HepG2 (cell line): ENCODE measurements around the gene MORF4L1. TPM values are rescaled to one million over a fixed set of nuclear protein-coding genes. Genes with fewer than 3 reads are reported as not detected.
A peak's percentile ranks its signal among the peaks of the same experiment; 100 is the strongest.

Experiments
- CEBPG ChIP-seq: IDR thresholded peaks from 2 replicates; pipeline ENCODE4 v1.6.1; 2016
- DNMT1 ChIP-seq: sonication (generic); formaldehyde crosslinking; IDR thresholded peaks from 2 replicates; pipeline ENCODE4 v1.5.1; 2020; ENCODE audit warnings: mild to moderate bottlenecking, missing genetic modification reagents
- GATAD1 ChIP-seq: IDR thresholded peaks from 2 replicates; pipeline ENCODE4 v1.6.1; 2016; ENCODE audit warnings: missing genetic modification reagents, missing compliant biosample characterization
- NAIF1 ChIP-seq: sonication (generic); formaldehyde crosslinking; IDR thresholded peaks from 2 replicates; pipeline ENCODE4 v1.5.0; 2020; ENCODE audit warnings: mild to moderate bottlenecking, missing genetic modification reagents, borderline replicate concordance
- SAP130 ChIP-seq: IDR thresholded peaks from 2 replicates; pipeline ENCODE4 v1.6.1; 2016; ENCODE audit warnings: low read depth
- ZFAT ChIP-seq: sonication (generic); formaldehyde crosslinking; conservative IDR thresholded peaks from 2 replicates; pipeline ENCODE4 v1.8.1; 2023; ENCODE audit warnings: missing genetic modification reagents, inconsistent platforms
- ZNF496 ChIP-seq: sonication (generic); formaldehyde crosslinking; IDR thresholded peaks from 2 replicates; pipeline ENCODE4 v1.8.1; 2023; ENCODE audit warnings: mild to moderate bottlenecking, moderate library complexity, missing genetic modification reagents; ENCODE audit not compliant: insufficient replicate concordance
- ZNF761 ChIP-seq: sonication (generic); formaldehyde crosslinking; conservative IDR thresholded peaks from 2 replicates; pipeline ENCODE4 v1.4.0; 2020; ENCODE audit warnings: mild to moderate bottlenecking, missing genetic modification reagents
- ZNF773 ChIP-seq: sonication (generic); formaldehyde crosslinking; IDR thresholded peaks from 2 replicates; pipeline ENCODE4 v1.4.0; 2020; ENCODE audit warnings: missing genetic modification reagents, borderline replicate concordance
- polyA plus RNA-seq, 8 experiments: library from polyadenylated mRNA; depleted of rRNA in 3 of 8; stranded (reverse) in 7 of 8; unstranded in 1 of 8; fragments of >200 nt; fragmentation: Illumina TruSeq in 4 of 8; extraction: Trizol in 4 of 8; gene quantifications; 2 replicates each; pipeline versions ENCODE4 v1.2.1 to v1.2.3, GENCODE V29; 2011 to 2016; ENCODE audit warnings: low read depth in 4 of 8, missing spikeins in 1 of 8, mixed read lengths in 1 of 8; ENCODE audit not compliant: insufficient read depth in 1 of 8
- total RNA-seq, 5 experiments: library from RNA; depleted of rRNA; stranded (reverse); fragments of >200 nt; fragmentation: Illumina TruSeq; extraction: Trizol; gene quantifications; 2 replicates each; pipeline ENCODE4 v1.2.3, GENCODE V29; 2016; ENCODE audit warnings: low read depth in 1 of 5
- TF ChIP-seq, protein P1 (sequence below), 2 experiments: fragments of 450-650 bp in 1 of 2; sonication (generic) in 1 of 2; formaldehyde crosslinking in 1 of 2; IDR thresholded peaks; 2 replicates each; pipeline versions ENCODE4 v1.6.1 to v1.8.0; 2016 to 2022; ENCODE audit warnings: antibody characterized with exemption in 1 of 2, mild to moderate bottlenecking in 1 of 2, missing genetic modification reagents in 1 of 2
- TF ChIP-seq, protein P2 (sequence below): sonication (generic); formaldehyde crosslinking; IDR thresholded peaks from 2 replicates; pipeline ENCODE4 v1.8.1; 2023; ENCODE audit warnings: mild to moderate bottlenecking, inconsistent platforms, moderate library complexity, missing genetic modification reagents, borderline replicate concordance
- TF ChIP-seq, protein P3 (sequence below): IDR thresholded peaks from 2 replicates; pipeline ENCODE4 v1.6.1; 2018; ENCODE audit warnings: missing genetic modification reagents, mild to moderate bottlenecking, missing compliant biosample characterization

The MORF4L1 gene
- total and polyA plus RNA-seq, 2 of the 13 experiments (the other 11 are each of a cell fraction or from before 2014, with no cell fraction given) = 218 to 219 TPM

DNA sequence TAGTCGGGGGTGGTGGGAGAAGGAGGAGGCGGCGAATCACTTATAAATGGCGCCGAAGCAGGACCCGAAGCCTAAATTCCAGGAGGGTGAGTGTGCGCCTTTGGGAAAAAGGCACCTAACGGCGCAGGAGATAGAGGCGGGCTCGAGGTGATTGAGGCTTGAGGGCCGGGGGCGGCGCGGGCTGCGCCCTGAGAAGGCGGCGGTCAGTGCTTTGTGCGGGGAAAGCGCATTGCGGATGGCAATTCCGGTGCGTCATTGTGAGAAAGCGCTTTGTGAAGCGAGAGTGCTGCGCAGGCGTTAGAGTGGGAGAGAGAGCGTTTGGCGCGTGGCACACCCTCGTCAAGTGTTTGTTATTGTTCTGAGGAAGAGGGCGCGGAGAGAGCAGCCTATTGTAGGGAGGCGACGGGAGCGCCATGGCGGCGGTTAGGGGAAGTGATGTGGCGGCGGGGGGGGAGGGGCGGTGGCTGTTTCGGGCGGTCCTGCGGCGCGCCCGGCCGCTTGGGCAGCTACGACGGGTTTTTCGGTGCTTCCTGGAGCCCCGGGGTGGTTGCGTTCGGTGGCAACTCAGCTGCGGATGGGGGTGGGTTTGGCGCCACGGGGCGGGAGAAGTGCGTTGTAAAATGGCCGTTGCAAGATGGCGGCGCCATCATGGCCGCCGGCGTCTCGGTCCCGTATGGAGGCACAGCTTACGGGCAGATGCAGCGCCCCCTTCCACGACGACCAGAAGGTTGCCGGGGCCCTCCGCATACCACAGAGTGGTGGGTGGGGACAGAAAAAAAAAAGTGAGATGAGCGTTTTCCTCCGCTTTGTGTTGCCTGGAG lies 492 bp downstream of the MORF4L1 start (continued):
- TF ChIP-seq, protein P1, sequence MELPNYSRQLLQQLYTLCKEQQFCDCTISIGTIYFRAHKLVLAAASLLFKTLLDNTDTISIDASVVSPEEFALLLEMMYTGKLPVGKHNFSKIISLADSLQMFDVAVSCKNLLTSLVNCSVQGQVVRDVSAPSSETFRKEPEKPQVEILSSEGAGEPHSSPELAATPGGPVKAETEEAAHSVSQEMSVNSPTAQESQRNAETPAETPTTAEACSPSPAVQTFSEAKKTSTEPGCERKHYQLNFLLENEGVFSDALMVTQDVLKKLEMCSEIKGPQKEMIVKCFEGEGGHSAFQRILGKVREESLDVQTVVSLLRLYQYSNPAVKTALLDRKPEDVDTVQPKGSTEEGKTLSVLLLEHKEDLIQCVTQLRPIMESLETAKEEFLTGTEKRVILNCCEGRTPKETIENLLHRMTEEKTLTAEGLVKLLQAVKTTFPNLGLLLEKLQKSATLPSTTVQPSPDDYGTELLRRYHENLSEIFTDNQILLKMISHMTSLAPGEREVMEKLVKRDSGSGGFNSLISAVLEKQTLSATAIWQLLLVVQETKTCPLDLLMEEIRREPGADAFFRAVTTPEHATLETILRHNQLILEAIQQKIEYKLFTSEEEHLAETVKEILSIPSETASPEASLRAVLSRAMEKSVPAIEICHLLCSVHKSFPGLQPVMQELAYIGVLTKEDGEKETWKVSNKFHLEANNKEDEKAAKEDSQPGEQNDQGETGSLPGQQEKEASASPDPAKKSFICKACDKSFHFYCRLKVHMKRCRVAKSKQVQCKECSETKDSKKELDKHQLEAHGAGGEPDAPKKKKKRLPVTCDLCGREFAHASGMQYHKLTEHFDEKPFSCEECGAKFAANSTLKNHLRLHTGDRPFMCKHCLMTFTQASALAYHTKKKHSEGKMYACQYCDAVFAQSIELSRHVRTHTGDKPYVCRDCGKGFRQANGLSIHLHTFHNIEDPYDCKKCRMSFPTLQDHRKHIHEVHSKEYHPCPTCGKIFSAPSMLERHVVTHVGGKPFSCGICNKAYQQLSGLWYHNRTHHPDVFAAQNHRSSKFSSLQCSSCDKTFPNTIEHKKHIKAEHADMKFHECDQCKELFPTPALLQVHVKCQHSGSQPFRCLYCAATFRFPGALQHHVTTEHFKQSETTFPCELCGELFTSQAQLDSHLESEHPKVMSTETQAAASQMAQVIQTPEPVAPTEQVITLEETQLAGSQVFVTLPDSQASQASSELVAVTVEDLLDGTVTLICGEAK (IDR thresholded peaks at IDR 0.05) = no peak
- TF ChIP-seq, protein P1 (CRISPR knock-in tag; IDR thresholded peaks at IDR 0.05) = peak; percentile 25; the same call in 1 of the 2 replicates
- TF ChIP-seq ZNF496 (CRISPR knock-in tag) = no peak
- no peak for TF ChIP-seq ZNF773 (CRISPR knock-in tag)
- TF ChIP-seq, protein P2, sequence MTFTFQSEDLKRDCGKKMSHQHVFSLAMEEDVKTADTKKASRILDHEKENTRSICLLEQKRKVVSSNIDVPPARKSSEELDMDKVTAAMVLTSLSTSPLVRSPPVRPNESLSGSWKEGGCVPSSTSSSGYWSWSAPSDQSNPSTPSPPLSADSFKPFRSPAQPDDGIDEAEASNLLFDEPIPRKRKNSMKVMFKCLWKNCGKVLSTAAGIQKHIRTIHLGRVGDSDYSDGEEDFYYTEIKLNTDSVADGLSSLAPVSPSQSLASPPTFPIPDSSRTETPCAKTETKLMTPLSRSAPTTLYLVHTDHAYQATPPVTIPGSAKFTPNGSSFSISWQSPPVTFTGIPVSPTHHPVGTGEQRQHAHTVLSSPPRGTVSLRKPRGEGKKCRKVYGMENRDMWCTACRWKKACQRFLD (CRISPR knock-in tag) = no peak
- peak; percentile 79 for TF ChIP-seq GATAD1 (CRISPR knock-in tag)
- TF ChIP-seq, protein P3, sequence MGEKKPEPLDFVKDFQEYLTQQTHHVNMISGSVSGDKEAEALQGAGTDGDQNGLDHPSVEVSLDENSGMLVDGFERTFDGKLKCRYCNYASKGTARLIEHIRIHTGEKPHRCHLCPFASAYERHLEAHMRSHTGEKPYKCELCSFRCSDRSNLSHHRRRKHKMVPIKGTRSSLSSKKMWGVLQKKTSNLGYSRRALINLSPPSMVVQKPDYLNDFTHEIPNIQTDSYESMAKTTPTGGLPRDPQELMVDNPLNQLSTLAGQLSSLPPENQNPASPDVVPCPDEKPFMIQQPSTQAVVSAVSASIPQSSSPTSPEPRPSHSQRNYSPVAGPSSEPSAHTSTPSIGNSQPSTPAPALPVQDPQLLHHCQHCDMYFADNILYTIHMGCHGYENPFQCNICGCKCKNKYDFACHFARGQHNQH (CRISPR knock-in tag) = peak; percentile 52; the same call in 1 of the 2 replicates
- TF ChIP-seq ZNF761 (CRISPR knock-in tag) = peak; percentile 46; the same call in 1 of the 2 replicates
- TF ChIP-seq DNMT1 (CRISPR knock-in tag) = 0 out of 2 replicates have a peak, but pooled peaks have one; percentile 45
- 0 out of 2 replicates have a peak, but pooled peaks have one; percentile 10 for TF ChIP-seq CEBPG (CRISPR knock-in tag)
- no peak for TF ChIP-seq NAIF1 (CRISPR knock-in tag)
- TF ChIP-seq ZFAT = no peak
- TF ChIP-seq SAP130 (CRISPR knock-in tag) = peak; percentile 86
